ENCODE results near the gene DNAJC11. TPM values are rescaled to one million over a fixed set of nuclear protein-coding genes. Genes with fewer than 3 reads are reported as not detected.
"Not testable (repeated sequence)": the region's sequence is repeated elsewhere in the genome, so short reads cannot be mapped to it uniquely, and the experiment has no call there.

The DNAJC11 gene
- polyA plus RNA-seq, 4 donors, result 54.0 to 77.7 (median 67.1) TPM

GRCh38 chr1:6653436-6654290 lies 48.0 kb downstream of the DNAJC11 start:
- peak in 1 of 4 donors; percentile 63 for DNase-seq (ENCODE audit: low read depth in 4 of 4, low spot score in 2 of 4)

GRCh38 chr1:6652986-6653385 lies 48.6 kb downstream of the DNAJC11 start:
- DNase-seq (ENCODE audit: low read depth in 4 of 4, low spot score in 2 of 4), result no peak

- no peak for DNase-seq (ENCODE audit: low read depth in 4 of 4, low spot score in 2 of 4)
Measured at GRCh38 chr1:6651909-6652308, 49.7 kb downstream of the DNAJC11 start.

- no peak for DNase-seq (ENCODE audit: low read depth in 4 of 4, low spot score in 2 of 4)
Measured at GRCh38 chr1:6648556-6648955, 53.1 kb downstream of the DNAJC11 start.

GRCh38 chr1:6646499-6647148 lies 55.0 kb downstream of the DNAJC11 start:
- DNase-seq (ENCODE audit: low read depth in 4 of 4, low spot score in 2 of 4), result peak in 1 of 4 donors; percentile 34

- peak in 1 of 4 donors; percentile 37 for DNase-seq (ENCODE audit: low read depth in 4 of 4, low spot score in 2 of 4)
Measured at GRCh38 chr1:6645018-6645417, 56.6 kb downstream of the DNAJC11 start.

- DNase-seq (ENCODE audit: low read depth in 4 of 4, low spot score in 2 of 4), result not testable (repeated sequence)
Measured at GRCh38 chr1:6640867-6641266, 60.7 kb downstream of the DNAJC11 start.

GRCh38 chr1:6638226-6638625 lies 63.4 kb downstream of the DNAJC11 start:
- no peak for DNase-seq (ENCODE audit: low read depth in 4 of 4, low spot score in 2 of 4)

GRCh38 chr1:6637770-6638169 lies 63.8 kb downstream of the DNAJC11 start:
- no peak for DNase-seq (ENCODE audit: low read depth in 4 of 4, low spot score in 2 of 4)

GRCh38 chr1:6636778-6637177 lies 64.8 kb downstream of the DNAJC11 start:
- DNase-seq (ENCODE audit: low read depth in 4 of 4, low spot score in 2 of 4), result not testable (repeated sequence)

- no peak for DNase-seq (ENCODE audit: low read depth in 4 of 4, low spot score in 2 of 4)
Measured at GRCh38 chr1:6635910-6636760, 65.5 kb downstream of the DNAJC11 start.

- no peak for DNase-seq (ENCODE audit: low read depth in 4 of 4, low spot score in 2 of 4)
Measured at GRCh38 chr1:6635161-6635909, 66.3 kb downstream of the DNAJC11 start.

GRCh38 chr1:6634371-6635052 lies 67.1 kb downstream of the DNAJC11 start:
- no peak for DNase-seq (ENCODE audit: low read depth in 4 of 4, low spot score in 2 of 4)

GRCh38 chr1:6632588-6633514 lies 68.8 kb downstream of the DNAJC11 start:
- DNase-seq (ENCODE audit: low read depth in 4 of 4, low spot score in 2 of 4), result no peak

GRCh38 chr1:6631058-6631457 lies 70.6 kb downstream of the DNAJC11 start:
- DNase-seq (ENCODE audit: low read depth in 4 of 4, low spot score in 2 of 4), result no peak

GRCh38 chr1:6630027-6630426 lies 71.6 kb downstream of the DNAJC11 start:
- DNase-seq (ENCODE audit: low read depth in 4 of 4, low spot score in 2 of 4), result no peak

GRCh38 chr1:6628971-6629479 lies 72.6 kb downstream of the DNAJC11 start:
- DNase-seq (ENCODE audit: low read depth in 4 of 4, low spot score in 2 of 4), result no peak

GRCh38 chr1:6627841-6628545 lies 73.6 kb downstream of the DNAJC11 start:
- no peak for DNase-seq (ENCODE audit: low read depth in 4 of 4, low spot score in 2 of 4)

All from left renal cortex interstitium (tissue), 4 donors.